Measurements from ENCODE around the gene TM2D1.
"Not testable (repeated sequence)": the region's sequence is repeated elsewhere in the genome, so short reads cannot be mapped to it uniquely, and the experiment has no call there.

Gene TM2D1

GRCh38 chr1:61711969-61712368, 13.0 kb downstream of the TM2D1 start:
- DNase-seq, result no peak

- not testable (repeated sequence) for DNase-seq
Observed at GRCh38 chr1:61711257-61711656, 13.7 kb downstream of the TM2D1 start.

- DNase-seq, result no peak
Observed at GRCh38 chr1:61709908-61710289, 15.0 kb downstream of the TM2D1 start.

DNA sequence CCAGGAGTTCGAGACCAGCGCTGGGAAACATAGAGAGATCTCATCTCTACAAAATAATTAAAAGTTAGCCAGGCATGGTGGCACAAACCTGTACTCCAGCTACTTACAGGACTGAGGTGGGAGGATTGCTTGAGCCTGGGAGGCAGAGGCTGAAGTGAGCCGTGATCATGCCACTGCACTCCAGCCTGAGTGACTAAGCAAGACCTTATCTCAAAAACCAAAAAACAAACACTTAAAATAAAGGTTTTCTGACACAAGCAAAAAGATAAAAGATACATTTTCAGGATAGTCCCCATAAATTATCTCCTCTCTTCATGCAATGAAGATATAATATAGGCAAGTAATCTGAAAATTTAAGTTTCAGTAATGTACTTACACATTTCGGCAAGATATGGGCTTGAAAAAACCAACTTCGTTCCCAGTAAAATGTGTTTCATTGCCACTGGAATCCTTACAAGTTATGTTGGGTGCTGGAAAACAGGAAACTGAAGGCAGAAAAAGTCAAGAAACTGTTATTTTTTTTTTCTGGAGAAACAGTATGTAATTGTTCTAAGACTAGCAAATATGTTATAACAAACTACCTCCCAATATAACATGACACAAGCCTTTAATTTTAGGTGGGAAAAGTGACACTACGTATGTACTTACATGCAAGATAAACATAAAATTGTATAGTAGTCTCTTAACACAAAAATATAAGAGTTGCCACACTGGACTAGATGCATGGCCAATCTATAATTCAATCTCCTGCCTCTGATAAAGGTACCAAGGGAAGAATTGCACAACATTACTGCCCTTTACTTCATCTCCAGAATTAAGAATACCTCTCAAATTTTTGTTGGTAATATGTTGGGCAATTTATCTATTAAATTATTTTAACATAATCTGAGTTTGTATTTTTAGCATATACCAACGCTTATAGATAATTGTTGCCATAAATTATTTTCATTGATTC, 15.7 kb downstream of the TM2D1 start:
- DNase-seq, result no peak

GRCh38 chr1:61699911-61700851, 24.8 kb downstream of the TM2D1 start:
- DNase-seq, result no peak

DNA sequence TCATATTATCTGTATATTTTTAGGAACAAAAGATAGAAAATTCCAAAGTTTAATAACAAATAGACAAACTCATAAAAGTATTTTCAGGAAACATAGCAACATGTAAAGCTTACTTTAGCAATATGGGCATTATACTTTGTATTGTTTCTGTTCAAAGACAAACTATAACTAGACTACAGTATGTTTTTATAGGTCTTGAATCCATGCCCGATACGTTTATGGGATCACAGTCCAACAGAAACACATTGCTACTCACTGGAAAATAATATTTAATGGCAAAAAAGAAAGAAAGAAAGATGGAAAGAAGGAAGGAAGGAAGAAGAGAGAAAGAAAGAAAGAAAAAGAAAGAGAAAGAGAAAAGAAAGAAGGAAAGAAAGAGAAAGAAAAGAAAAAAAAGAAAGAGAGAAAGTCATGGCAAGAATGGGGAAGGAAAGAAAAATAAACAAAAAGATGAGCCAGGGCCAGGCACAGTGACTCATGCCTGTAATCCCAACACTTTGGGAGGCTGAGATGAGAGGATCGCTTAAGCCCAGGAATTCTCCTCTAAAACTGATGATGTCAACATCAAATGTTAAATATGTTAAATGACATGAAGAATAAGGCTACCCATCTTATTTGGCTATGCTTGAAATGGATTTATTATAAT, 32.7 kb downstream of the TM2D1 start:
- DNase-seq, result no peak

DNA sequence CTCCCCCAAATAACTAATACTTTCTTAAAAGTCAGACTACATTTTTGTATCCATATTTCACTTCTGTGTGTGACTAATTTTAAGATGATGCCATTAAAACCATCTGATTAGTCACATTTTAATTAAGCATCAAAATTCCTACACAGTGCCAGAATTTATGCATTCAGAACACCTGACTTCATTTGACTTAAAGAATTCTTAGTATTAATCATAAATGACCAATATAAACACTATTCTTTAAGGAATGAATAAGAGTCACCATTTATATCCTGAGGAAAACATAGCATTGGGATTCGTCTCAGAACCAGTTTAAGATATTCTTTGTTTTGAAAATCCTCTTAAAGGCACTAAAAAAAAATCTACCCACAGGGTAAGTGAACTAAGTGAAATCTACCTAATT, 37.0 kb downstream of the TM2D1 start:
- DNase-seq, result no peak

- DNase-seq, result no peak
Observed at GRCh38 chr1:61682891-61683290, 42.0 kb downstream of the TM2D1 start.

GRCh38 chr1:61680500-61680899, 44.4 kb downstream of the TM2D1 start:
- DNase-seq, result no peak

DNA sequence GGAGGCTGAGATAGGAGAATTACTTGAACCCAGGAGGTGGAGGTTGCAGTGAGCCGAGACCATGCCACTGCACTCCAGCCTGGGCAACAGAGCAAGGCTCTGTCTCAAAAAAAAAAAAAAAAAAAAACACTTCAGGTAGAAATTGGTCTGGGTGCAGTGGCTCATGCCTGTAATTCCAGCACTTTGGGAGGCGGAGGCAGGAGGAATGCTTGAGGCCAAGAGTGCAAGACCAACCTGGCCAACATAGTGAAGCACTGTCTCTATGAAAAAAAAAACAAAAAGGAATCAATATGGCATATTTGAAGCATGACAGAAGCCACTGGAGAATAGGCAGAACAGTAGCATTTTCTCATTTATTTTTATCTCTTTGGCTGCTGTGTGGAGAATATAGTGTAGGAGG, 48.1 kb downstream of the TM2D1 start:
- DNase-seq, result not testable (repeated sequence)

DNA sequence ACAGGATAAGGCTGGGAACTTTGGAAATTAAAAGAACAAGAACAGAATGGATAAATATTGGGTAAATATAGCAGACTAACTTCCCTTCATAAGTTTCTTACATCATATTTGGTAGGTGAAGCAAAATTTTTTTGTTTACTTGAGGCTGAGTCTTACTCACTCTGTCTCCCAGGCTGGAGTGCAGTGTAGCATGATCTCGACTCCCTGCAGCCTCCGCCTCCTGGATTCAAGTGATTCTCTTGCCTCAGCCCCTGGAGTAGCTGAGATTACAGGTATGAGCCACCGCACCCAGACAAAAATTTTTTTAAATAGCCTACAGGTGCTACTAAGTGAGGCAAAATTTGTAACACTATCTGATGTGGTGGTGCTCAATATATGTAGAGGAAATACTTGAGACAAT, 50.7 kb downstream of the TM2D1 start:
- DNase-seq, result no peak

DNA sequence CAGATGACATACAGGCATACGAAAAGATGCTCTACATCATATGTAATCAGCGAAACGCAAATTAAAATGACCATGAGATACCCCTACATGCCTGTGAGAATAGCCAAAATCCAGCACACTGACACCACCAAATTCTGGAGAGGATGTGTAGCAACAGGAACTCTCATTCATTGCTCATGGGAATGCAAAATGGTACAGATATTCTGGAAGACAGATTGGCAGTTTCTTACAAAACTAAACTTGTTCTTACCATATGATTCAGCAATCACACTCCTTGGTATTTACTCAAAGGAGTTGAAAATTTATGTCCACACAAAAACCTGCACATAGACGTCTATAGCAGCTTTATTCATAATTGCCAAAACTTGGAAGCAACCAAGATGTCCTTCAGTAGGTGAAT, 52.6 kb downstream of the TM2D1 start:
- no peak for DNase-seq

DNA sequence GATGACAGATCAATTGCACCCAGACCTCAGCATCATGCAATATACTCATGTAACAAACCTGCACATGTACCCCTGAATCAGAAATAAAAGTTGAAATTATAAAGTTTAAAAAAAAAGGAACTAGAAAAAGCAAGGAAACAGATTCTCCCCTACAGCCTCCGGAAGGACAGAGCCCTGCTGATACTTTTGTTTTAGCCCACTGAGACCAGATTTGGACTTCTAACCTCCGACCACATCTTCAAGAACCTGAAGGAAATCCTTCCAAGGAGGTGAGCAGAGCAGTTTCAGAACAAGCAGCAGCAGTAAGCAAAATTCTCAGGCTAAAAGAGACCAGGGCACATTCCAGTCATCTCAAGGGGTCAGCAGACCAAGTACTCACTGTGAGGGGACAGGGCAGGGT, 54.5 kb downstream of the TM2D1 start:
- DNase-seq, result no peak

DNA sequence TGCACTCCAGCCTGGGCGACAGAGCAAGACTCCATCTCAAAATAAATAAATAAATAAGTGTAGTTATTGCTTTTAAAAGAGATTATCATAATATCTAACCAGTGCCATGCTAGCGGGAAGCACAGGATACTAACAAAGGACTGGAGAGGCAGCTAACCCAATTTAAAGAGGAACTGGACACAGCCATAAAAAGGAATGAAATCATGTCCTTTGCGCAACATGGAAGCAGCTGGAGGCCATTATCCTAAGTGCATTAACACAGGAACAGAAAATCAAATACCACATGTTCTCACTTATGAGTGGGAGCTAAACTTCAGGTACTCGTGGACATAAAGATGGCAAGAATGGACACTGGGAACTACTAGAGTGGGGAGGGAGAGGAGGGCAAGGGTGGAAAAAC, 54.9 kb downstream of the TM2D1 start:
- peak; percentile 36 to 44 for DNase-seq

GRCh38 chr1:61659061-61659460, 65.9 kb downstream of the TM2D1 start:
- no peak for DNase-seq

- DNase-seq, result no peak
Observed at GRCh38 chr1:61655453-61655852, 69.5 kb downstream of the TM2D1 start.

DNA sequence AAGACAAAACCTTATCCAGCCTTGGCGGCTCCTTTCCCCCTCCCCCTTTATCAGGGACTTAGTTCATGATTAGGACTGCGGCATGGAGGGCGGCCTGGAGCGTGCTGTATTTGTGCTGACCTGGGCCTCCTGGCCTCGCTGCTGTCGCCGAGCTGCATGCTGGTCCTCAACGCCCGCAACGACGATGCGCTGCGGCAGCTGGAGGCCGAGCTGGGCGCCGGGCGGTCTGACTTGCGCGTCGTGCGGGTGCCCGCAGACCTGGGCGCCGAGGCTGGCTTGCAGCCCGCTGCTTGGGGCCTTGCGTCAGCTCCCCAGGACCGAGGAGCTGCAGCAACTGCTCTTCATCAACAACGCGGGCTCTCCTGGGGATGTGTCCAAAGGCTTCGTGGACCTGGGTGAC, 70.9 kb downstream of the TM2D1 start:
- DNase-seq, result no peak

DNA sequence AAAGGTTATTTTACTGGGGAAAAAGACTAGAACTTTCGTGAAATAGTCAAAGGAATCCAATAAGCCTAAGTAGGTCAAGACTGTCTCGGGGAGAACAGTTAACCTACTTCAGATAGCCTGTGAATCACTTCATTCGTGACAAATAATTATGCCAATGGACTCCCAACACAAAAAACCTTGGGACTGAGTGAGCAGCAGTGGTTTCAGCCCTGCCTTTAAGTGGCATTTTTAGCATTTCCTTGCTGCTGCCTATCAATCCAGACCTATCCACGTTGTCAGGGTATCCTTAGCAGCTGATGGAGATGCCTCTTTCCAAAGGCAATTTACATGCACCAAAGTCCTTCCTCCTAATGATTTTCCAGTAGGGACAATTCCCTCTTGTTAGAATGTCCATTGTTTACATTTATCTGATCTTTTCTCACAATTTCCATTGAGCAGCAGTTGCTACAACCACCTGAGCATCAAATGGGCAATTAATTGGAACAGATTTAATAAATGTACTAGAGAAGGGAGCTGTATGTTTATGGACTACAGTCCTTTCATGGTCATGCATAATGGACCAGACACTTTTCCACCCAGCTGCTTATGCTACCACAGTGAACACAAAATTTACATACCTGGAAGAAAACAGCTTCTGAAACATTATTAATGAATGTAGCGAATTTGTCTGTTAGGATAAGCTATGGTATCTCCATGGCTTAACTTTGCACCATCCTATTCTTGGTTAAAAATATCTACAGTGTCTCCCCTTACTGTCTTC, 75.8 kb downstream of the TM2D1 start:
- DNase-seq, result no peak

GRCh38 chr1:61647142-61647541, 77.8 kb downstream of the TM2D1 start:
- no peak for DNase-seq

DNA sequence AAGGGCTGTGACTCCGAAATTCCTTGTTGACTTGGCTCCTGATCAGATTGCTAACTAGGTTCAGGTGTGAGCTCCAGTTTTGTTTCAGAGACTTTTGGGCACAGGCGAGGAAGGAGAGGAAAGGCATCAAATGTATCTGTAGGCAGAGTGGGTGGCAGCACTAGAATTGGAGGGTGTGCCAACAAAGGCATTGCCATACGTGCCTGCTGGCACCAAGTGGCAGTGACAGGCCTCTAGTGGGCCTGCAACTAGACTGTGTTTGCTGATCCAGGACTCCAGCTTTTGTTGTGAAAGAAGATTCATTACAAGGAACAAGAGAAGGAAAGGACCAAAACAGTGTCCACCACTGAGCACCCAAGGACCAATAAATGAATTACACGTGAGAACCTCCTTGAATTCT, 79.5 kb downstream of the TM2D1 start:
- DNase-seq, result no peak

GRCh38 chr1:61644303-61644702, 80.6 kb downstream of the TM2D1 start:
- DNase-seq, result no peak

- no peak for DNase-seq
Observed at GRCh38 chr1:61642475-61643232, 82.3 kb downstream of the TM2D1 start.

Data from AML-193 (cell line).